Liver (tissue), 9 donors: ENCODE data around the gene NDUFV2. TPM values are rescaled to one million over a fixed set of nuclear protein-coding genes. Genes with fewer than 3 reads are reported as not detected.

ENCODE experiments used
- DNase-seq: peaks from one replicate; pipeline ENCODE4 v3.0.0-alpha.2; 2017; ENCODE audit warnings: low spot score
- H3K27ac ChIP-seq, 2 donors: one replicate each; pipeline ENCODE4 v1.7.0; 2013; ENCODE audit warnings: inconsistent platforms in 2 of 2, low read length in 2 of 2, control low read depth in 1 of 2, low read depth in 1 of 2, mild to moderate bottlenecking in 1 of 2
- H3K27me3 ChIP-seq, 4 donors: one replicate each; pipeline versions ENCODE4 v1.6.1 to v1.7.0; 2013; ENCODE audit warnings: low read length in 3 of 4, inconsistent platforms in 1 of 4, mild to moderate bottlenecking in 1 of 4, moderate library complexity in 1 of 4; ENCODE audit not compliant: control insufficient read depth in 4 of 4, insufficient read depth in 4 of 4
- H3K36me3 ChIP-seq, 4 donors: one replicate each; pipeline versions ENCODE4 v1.6.1 to v1.7.0; 2013; ENCODE audit warnings: low read length in 3 of 4, mild to moderate bottlenecking in 3 of 4, low read depth in 1 of 4, moderate library complexity in 1 of 4; ENCODE audit not compliant: control insufficient read depth in 4 of 4, insufficient read depth in 3 of 4
- H3K4me1 ChIP-seq, 4 donors: one replicate each; pipeline versions ENCODE4 v1.6.1 to v1.7.0; 2013; ENCODE audit warnings: low read length in 3 of 4, mild to moderate bottlenecking in 3 of 4, moderate library complexity in 1 of 4; ENCODE audit not compliant: control insufficient read depth in 4 of 4, insufficient read depth in 4 of 4
- H3K4me3 ChIP-seq, 3 donors: one replicate each; pipeline versions ENCODE4 v1.6.1 to v1.7.0; 2013; ENCODE audit warnings: low read length in 3 of 3, control low read depth in 1 of 3, low read depth in 1 of 3, mild to moderate bottlenecking in 1 of 3
- H3K9ac ChIP-seq, 2 donors: one replicate each; pipeline ENCODE4 v1.7.0; 2013; ENCODE audit warnings: low read length in 2 of 2, mild to moderate bottlenecking in 2 of 2, moderate library complexity in 2 of 2, control low read depth in 1 of 2, low read depth in 1 of 2
- H3K9me3 ChIP-seq, 4 donors: one replicate each; pipeline versions ENCODE4 v1.6.1 to v1.7.0; 2013; ENCODE audit warnings: low read length in 3 of 4; ENCODE audit not compliant: control insufficient read depth in 4 of 4
- ATF3 ChIP-seq: IDR thresholded peaks from 2 replicates; pipeline ENCODE4 v1.6.1; 2016; ENCODE audit warnings: antibody characterized with exemption
- CTCF ChIP-seq: fragments of 150-350 bp; IDR thresholded peaks from 2 replicates; pipeline ENCODE4 v1.5.1; 2017; ENCODE audit warnings: improper control_type of control experiment, low read depth, low read length; ENCODE audit not compliant: missing input control
- EGR1 ChIP-seq, 2 donors: IDR thresholded peaks; 2 replicates each; pipeline ENCODE4 v1.6.1; 2016 to 2018; ENCODE audit warnings: antibody characterized with exemption in 2 of 2, low read depth in 2 of 2
- FOXA1 ChIP-seq: IDR thresholded peaks from 2 replicates; pipeline ENCODE4 v1.6.1; 2016; ENCODE audit warnings: antibody characterized with exemption
- FOXA2 ChIP-seq: IDR thresholded peaks from 2 replicates; pipeline ENCODE4 v1.6.1; 2016; ENCODE audit warnings: antibody characterized with exemption
- GABPA ChIP-seq, 2 donors: IDR thresholded peaks in 1 of 2; conservative IDR thresholded peaks in 1 of 2; 2 replicates each; pipeline ENCODE4 v1.6.1; 2016; ENCODE audit warnings: antibody characterized with exemption in 2 of 2, mild to moderate bottlenecking in 1 of 2, moderate library complexity in 1 of 2
- HNF4A ChIP-seq, 2 donors: conservative IDR thresholded peaks; 2 replicates each; pipeline ENCODE4 v1.6.1; 2016; ENCODE audit warnings: antibody characterized with exemption in 2 of 2, mild to moderate bottlenecking in 2 of 2
- HNF4G ChIP-seq: IDR thresholded peaks from 2 replicates; pipeline ENCODE4 v1.6.1; 2016; ENCODE audit warnings: antibody characterized with exemption
- JUND ChIP-seq, 2 donors: IDR thresholded peaks; 2 replicates each; pipeline ENCODE4 v1.6.1; 2016; ENCODE audit warnings: antibody characterized with exemption in 2 of 2
- MAX ChIP-seq: IDR thresholded peaks from 2 replicates; pipeline ENCODE4 v1.6.1; 2016; ENCODE audit warnings: antibody characterized with exemption
- NR2F2 ChIP-seq: IDR thresholded peaks from 2 replicates; pipeline ENCODE4 v1.6.1; 2016; ENCODE audit warnings: antibody characterized with exemption
- RAD21 ChIP-seq, 2 donors: IDR thresholded peaks; 2 replicates each; pipeline ENCODE4 v1.6.1; 2016; ENCODE audit warnings: antibody characterized with exemption in 2 of 2, mild to moderate bottlenecking in 2 of 2
- REST ChIP-seq: IDR thresholded peaks from 2 replicates; pipeline ENCODE4 v1.6.1; 2016; ENCODE audit warnings: antibody characterized with exemption, mild to moderate bottlenecking
- RXRA ChIP-seq, 2 donors: IDR thresholded peaks; 2 replicates each; pipeline ENCODE4 v1.6.1; 2017 to 2018; ENCODE audit warnings: antibody characterized with exemption in 2 of 2, mild to moderate bottlenecking in 1 of 2
- SP1 ChIP-seq: IDR thresholded peaks from 2 replicates; pipeline ENCODE4 v1.6.1; 2018; ENCODE audit warnings: antibody characterized with exemption, mild to moderate bottlenecking
- TAF1 ChIP-seq: conservative IDR thresholded peaks from 2 replicates; pipeline ENCODE4 v1.6.1; 2016; ENCODE audit warnings: antibody characterized with exemption, mild to moderate bottlenecking
- YY1 ChIP-seq: IDR thresholded peaks from 2 replicates; pipeline ENCODE4 v1.6.1; 2016; ENCODE audit warnings: antibody characterized with exemption, mild to moderate bottlenecking
- ZBTB33 ChIP-seq: IDR thresholded peaks from 2 replicates; pipeline ENCODE4 v1.6.1; 2016; ENCODE audit warnings: antibody characterized with exemption
- WGBS: extraction: QIAGEN DNeasy Blood & Tissue Kit; methylation state at CpG from one replicate; pipeline ENCODE4 v1.1.7; 2013; 5-methylcytosine and 5-hydroxymethylcytosine counted together
- polyA plus RNA-seq, 2 donors: library from polyadenylated mRNA; stranded (reverse) in 1 of 2; unstranded in 1 of 2; fragments of 200-250 nt in 1 of 2; fragments of >200 nt in 1 of 2; fragmentation: Nextera tagmentation in 1 of 2; extraction: Ambion mirVana in 1 of 2; gene quantifications; one replicate each; pipeline versions ENCODE4 v1.2.1 to v1.2.3, GENCODE V29; 2013 to 2015
- total RNA-seq, 2 donors: library from RNA; depleted of rRNA; stranded (reverse); fragments of >200 nt; gene quantifications; one replicate each; pipeline ENCODE4 v1.2.3, GENCODE V29; 2014
- donor health status: healthy.
- donor health status: healthy.
- donor health status: healthy.
- donor health status: healthy.
- donor health status: healthy.

Gene NDUFV2
- total and polyA plus RNA-seq, 4 donors = 74.5 to 415 (median 185) TPM

- WGBS = under 1% methylated on average over 33 of the region's 33 CpGs
- H3K4me3 ChIP-seq = peak overlapping the region; percentile 58 to 72 (median 60)
- H3K4me1 ChIP-seq = peaks cover 0 to 59% (median 47%) of the 10 kb centered on the region in 4 donors
- peak overlapping the region; percentile 96 to 98 for H3K27ac ChIP-seq
- no peaks in the 10 kb centered on the region for H3K9me3 ChIP-seq
- peak overlapping the region; percentile 84 to 90 for H3K9ac ChIP-seq
- TF ChIP-seq SP1 = no peak
- no peak for TF ChIP-seq HNF4G
- TF ChIP-seq FOXA2 = peak; percentile 46
- no peak for TF ChIP-seq FOXA1
- peak; percentile 33 for TF ChIP-seq MAX
- peak in 1 of 2 donors; percentile 8 for TF ChIP-seq JUND (IDR thresholded peaks at IDR 0.05)
- TF ChIP-seq NR2F2 = no peak
- TF ChIP-seq TAF1 = no peak
- no peak for DNase-seq
- H3K36me3 ChIP-seq = peaks cover 0 to 14% (median 6%) of the 10 kb centered on the region in 4 donors
- no peaks in the 10 kb centered on the region for H3K27me3 ChIP-seq
These were observed 33.4 kb downstream of the NDUFV2 start for GRCh38 chr18:9135912-9136314.

GRCh38 chr18:9136315-9137155 is 34.0 kb downstream of the NDUFV2 start, which contains the start of gene ANKRD12:
TSS of gene ANKRD12 (plus strand) at chr18:9136781. CDS start at chr18:9182433, 45,652 bp downstream.
- Histone ChIP-seq H3K27ac (peak within 1 kb of the TSS; percentile 96 to 98), H3K27me3 (no peaks in the 10 kb centered on the region), H3K9ac (peak within 1 kb of the TSS; percentile 97 to 99), H3K4me1 (peaks cover 0 to 65% (median 48%) of the 10 kb centered on the region in 4 donors), H3K4me3 (peak within 1 kb of the TSS; percentile 96 to 98 (median 97)), H3K36me3 (peaks cover 0 to 10% (median 3%) of the 10 kb centered on the region in 4 donors), H3K9me3 (no peaks in the 10 kb centered on the region)
- DNase-seq = peak; percentile 98
- TF ChIP-seq FOXA2 (no peak), REST (peak; percentile 67), RXRA (IDR thresholded peaks at IDR 0.05) (peak; percentile 26 to 33), HNF4A (conservative IDR thresholded peaks at IDR 0.05) (peak in 1 of 2 donors; percentile 13), ATF3 (no peak), MAX (peak; percentile 78), NR2F2 (no peak), FOXA1 (no peak), ZBTB33 (no peak), SP1 (peak; percentile 68), TAF1 (peak; percentile 65), JUND (IDR thresholded peaks at IDR 0.05) (peak in 1 of 2 donors; percentile 11), EGR1 (IDR thresholded peaks at IDR 0.05; ENCODE audit: low read depth in 2 of 2) (peak in 1 of 2 donors; percentile 24), GABPA (IDR thresholded peaks at IDR 0.05 in 1 of 2, conservative IDR thresholded peaks at IDR 0.05 in 1 of 2) (peak in 1 of 2 donors; percentile 50), HNF4G (no peak), RAD21 (IDR thresholded peaks at IDR 0.05) (peak; percentile 20 to 51), CTCF (no peak), YY1 (peak; percentile 74)
- under 1% methylated on average over 95 of the region's 95 CpGs for WGBS
